Activated CD4-positive, alpha-beta memory T cell treated with anti-CD3 and anti-CD28 coated beads for 36 hours (primary cell): ENCODE measurements around the gene NDUFC1. TPM values are rescaled to one million over a fixed set of nuclear protein-coding genes. Genes with fewer than 3 reads are reported as not detected.
"Not testable (repeated sequence)": the region's sequence is repeated elsewhere in the genome, so short reads cannot be mapped to it uniquely, and the experiment has no call there.

ENCODE experiments used
- CTCF ChIA-PET: fragments of 350-600 bp; sonication (Branson Sonifier 250); formaldehyde crosslinking; loops from one replicate; lab custom pipeline; 2021; ENCODE audit warnings: antibody characterized with exemption, inconsistent platforms; lab: Charles Lee
- POLR2A ChIA-PET: fragments of 350-600 bp; sonication (Branson Sonifier 250); formaldehyde crosslinking; loops from one replicate; lab custom pipeline; 2021; ENCODE audit warnings: antibody characterized with exemption; lab: Charles Lee
- DNase-seq: peaks from one replicate; pipeline ENCODE4 v3.0.0-alpha.2; 2020
- H3K27ac Mint-ChIP-seq: one replicate; pipeline ENCODE4 v1.8.0; 2021; ENCODE audit warnings: mixed read lengths
- H3K27me3 Mint-ChIP-seq: one replicate; pipeline ENCODE4 v1.8.0; 2021; ENCODE audit warnings: mixed read lengths
- H3K36me3 Mint-ChIP-seq: one replicate; pipeline ENCODE4 v1.8.0; 2021; ENCODE audit warnings: mixed read lengths
- H3K4me1 Mint-ChIP-seq: one replicate; pipeline ENCODE4 v1.8.0; 2021; ENCODE audit warnings: low read depth, mixed read lengths
- H3K4me3 Mint-ChIP-seq: one replicate; pipeline ENCODE4 v1.8.0; 2021; ENCODE audit warnings: mild to moderate bottlenecking, mixed read lengths
- H3K9me3 Mint-ChIP-seq: one replicate; pipeline ENCODE4 v1.8.0; 2021; ENCODE audit warnings: mixed read lengths
- intact Hi-C: fragments of 100-400 bp; cut with micrococcal nuclease; formaldehyde crosslinking; loops from one replicate; pipeline ENCODE4 v1.15.1; 2023
- total RNA-seq, 2 experiments: library from RNA; stranded (reverse); gene quantifications; one replicate each; pipeline ENCODE4 v1.2.3, GENCODE V29; 2021

NDUFC1 gene
- total RNA-seq = 10 to 100 TPM; 51.2 to 52.4 TPM

DNA sequence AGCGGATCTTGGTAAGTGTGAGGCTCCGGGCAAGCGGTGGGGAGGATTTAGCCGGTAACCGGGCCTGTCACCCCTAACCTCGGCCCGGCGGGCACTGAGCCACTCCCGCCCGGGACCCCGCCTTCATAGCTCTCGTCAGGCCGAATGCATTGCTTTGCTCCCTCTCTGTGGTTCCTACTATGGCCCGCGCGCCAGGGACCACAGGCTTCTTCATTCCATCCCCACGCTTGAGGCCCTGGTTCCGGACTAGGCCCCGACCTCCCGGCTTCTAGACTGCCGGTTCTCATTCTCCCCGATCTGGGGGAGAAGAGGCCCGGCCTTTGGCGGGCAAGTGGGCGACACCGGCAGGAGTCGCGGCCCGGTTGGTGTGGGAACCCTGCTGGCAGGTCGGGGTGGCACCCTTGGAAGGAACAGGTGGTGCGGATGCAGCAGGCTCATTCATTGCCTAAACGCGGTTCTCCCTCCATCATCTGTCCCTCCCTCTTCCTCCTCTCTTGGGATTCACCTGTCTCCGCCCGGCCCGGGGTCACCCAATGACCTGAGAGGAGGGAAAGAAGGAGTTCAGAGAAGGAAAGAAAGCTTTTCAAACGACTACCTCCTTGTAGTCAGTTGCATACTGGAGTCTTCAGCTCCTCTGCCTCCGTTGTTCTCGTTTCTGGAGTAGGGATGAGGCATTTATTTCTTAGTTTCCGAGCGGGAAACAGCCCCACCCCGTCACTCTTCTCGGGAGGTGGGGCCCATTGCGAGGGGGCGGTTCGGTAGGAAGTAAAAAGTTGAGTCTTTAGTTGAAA is at the start of gene NDUFC1:
Gene NDUFC1, minus strand, starts transcription at position 657 of the 791 bp plus-strand sequence. CDS start 6,679 bp downstream, outside the sequence.
- H3K36me3 Mint-ChIP-seq = peaks cover 32% of the 10 kb centered on the region
- ChIA-PET POLR2A (interaction anchor here (0.6 to 3.3 kb wide), 11 partner anchors 10 to 287 kb away, joined by 4 to 19 read pairs (median 8); partner anchors contain the start of genes ELF2, NOCT and SETD7), CTCF (interaction anchor here (0.6 to 2.6 kb wide), 7 partner anchors 35 to 271 kb away, joined by 3 to 12 read pairs (median 3); no protein-coding TSS in a partner anchor)
- H3K4me3 Mint-ChIP-seq = peak within 1 kb of the TSS; percentile 100
- H3K27ac Mint-ChIP-seq = peak within 1 kb of the TSS; percentile 100
- peak; percentile 81 for DNase-seq
- no peaks in the 10 kb centered on the region for H3K27me3 Mint-ChIP-seq
- no peaks in the 10 kb centered on the region for H3K9me3 Mint-ChIP-seq
- intact Hi-C loops = loop anchor here (1.0 to 5.0 kb wide), 10 partner anchors 10 to 850 kb away; partner anchors contain the start of genes ELF2, MAML3, NOCT and SETD7
- peaks cover 51% of the 10 kb centered on the region for H3K4me1 Mint-ChIP-seq

DNA sequence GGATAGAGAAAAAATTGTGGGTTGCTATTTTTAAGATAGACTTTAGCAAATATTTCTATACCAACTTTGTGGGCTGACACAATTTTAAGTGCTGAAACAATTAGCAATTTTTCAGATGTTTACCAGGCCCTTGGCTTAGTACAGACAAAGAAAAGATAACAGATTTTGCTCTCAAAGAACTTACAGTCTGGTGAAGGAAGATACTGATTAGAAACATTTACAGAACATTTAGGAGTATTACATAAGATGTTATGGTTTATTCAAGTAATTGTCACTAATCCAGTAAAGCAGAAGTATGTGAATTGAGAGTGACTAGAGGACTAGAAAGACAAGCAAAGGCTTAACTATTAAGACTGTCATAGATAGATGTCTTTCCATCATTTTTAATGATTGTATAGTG is 35.3 kb upstream of the NDUFC1 start:
- Mint-ChIP-seq H3K27me3 (no peaks in the 10 kb centered on the region), H3K9me3 (no peaks in the 10 kb centered on the region), H3K27ac (no peak overlapping the region), H3K4me1 (peaks cover 17% of the 10 kb centered on the region), H3K4me3 (no peak overlapping the region), H3K36me3 (peaks cover 28% of the 10 kb centered on the region)
- intact Hi-C loops = no loop called here
- CTCF ChIA-PET = interaction anchor here (0.5 kb wide), 1 partner anchor 24 kb away, joined by 3 read pairs; no protein-coding TSS in a partner anchor
- POLR2A ChIA-PET = no interaction called here
- DNase-seq = no peak

GRCh38 chr4:139333046-139333445 is 30.8 kb upstream of the NDUFC1 start:
- CTCF ChIA-PET = interaction anchor here (0.6 to 1.4 kb wide), 4 partner anchors 32 to 154 kb away, joined by 3 to 5 read pairs (median 4); partner anchors contain the start of gene NAA15
- intact Hi-C loops = loop anchor here (1.0 kb wide), 1 partner anchor 31 kb away; the partner anchor contains the start of gene NDUFC1
- Mint-ChIP-seq H3K27ac (peak overlapping the region; percentile 62), H3K36me3 (peaks cover 32% of the 10 kb centered on the region), H3K9me3 (no peaks in the 10 kb centered on the region), H3K4me3 (no peak overlapping the region), H3K27me3 (no peaks in the 10 kb centered on the region), H3K4me1 (peaks cover 41% of the 10 kb centered on the region)
- DNase-seq = no peak
- POLR2A ChIA-PET = no interaction called here

DNA sequence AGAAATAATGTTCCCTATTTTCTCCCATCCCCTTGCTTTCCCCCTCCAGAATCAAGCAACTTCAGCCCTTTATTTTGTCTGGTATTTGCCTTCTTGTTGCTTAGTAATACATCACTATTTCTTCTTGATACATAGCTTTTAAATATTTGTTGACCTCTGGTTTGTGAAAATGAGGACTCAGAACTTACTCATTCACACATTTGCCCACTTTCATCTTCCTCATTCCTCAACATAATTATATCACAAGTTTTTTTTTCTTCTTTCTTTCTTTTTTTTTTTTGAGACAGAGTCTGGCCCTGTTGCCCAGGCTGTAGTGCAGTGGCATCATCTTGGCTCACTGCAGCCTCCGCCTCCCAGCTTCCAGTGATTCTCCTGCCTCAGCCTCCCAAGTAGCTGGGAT is 28.9 kb upstream of the NDUFC1 start:
- no peaks in the 10 kb centered on the region for H3K9me3 Mint-ChIP-seq
- no peaks in the 10 kb centered on the region for H3K27me3 Mint-ChIP-seq
- DNase-seq = no peak
- H3K36me3 Mint-ChIP-seq = peaks cover 34% of the 10 kb centered on the region
- H3K27ac Mint-ChIP-seq = no peak overlapping the region
- CTCF ChIA-PET = interaction anchor here (1.3 kb wide), 1 partner anchor 34 kb away, joined by 4 read pairs; no protein-coding TSS in a partner anchor
- no peak overlapping the region for H3K4me3 Mint-ChIP-seq
- POLR2A ChIA-PET = interaction anchor here (0.7 kb wide), 1 partner anchor 65 kb away, joined by 4 read pairs; no protein-coding TSS in a partner anchor
- H3K4me1 Mint-ChIP-seq = peaks cover 45% of the 10 kb centered on the region
- intact Hi-C loops = loop anchor here (2.0 kb wide), 1 partner anchor 16 kb away; no protein-coding TSS in a partner anchor

DNA sequence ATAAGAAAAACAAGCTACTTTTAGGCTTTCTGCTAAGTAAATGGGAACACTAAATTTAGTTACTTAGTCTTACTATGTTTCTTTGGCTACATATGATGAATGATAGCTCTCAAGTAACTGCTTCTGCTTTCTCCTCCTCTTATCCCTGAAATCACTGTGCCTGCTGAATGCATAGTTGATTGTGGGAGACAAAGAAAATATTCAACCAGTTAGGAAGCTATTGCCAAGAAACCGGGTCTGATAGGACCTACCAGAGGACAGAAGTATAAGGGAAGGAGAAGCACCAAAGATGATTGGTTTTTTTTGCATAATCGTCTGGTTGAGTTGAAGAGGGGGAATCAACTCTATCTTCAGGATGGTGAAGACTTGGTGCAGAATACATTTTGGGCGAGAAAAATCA is 28.0 kb upstream of the NDUFC1 start:
- no peaks in the 10 kb centered on the region for H3K27me3 Mint-ChIP-seq
- peaks cover 47% of the 10 kb centered on the region for H3K4me1 Mint-ChIP-seq
- POLR2A ChIA-PET = interaction anchor here (1.1 kb wide), 1 partner anchor 226 kb away, joined by 3 read pairs; the partner anchor contains the start of gene SETD7
- no peaks in the 10 kb centered on the region for H3K9me3 Mint-ChIP-seq
- no peak for DNase-seq
- no peak overlapping the region for H3K27ac Mint-ChIP-seq
- intact Hi-C loops = loop anchor here (2.0 kb wide), 1 partner anchor 15 kb away; no protein-coding TSS in a partner anchor
- H3K4me3 Mint-ChIP-seq = no peak overlapping the region
- peaks cover 34% of the 10 kb centered on the region for H3K36me3 Mint-ChIP-seq
- CTCF ChIA-PET = no interaction called here

DNA sequence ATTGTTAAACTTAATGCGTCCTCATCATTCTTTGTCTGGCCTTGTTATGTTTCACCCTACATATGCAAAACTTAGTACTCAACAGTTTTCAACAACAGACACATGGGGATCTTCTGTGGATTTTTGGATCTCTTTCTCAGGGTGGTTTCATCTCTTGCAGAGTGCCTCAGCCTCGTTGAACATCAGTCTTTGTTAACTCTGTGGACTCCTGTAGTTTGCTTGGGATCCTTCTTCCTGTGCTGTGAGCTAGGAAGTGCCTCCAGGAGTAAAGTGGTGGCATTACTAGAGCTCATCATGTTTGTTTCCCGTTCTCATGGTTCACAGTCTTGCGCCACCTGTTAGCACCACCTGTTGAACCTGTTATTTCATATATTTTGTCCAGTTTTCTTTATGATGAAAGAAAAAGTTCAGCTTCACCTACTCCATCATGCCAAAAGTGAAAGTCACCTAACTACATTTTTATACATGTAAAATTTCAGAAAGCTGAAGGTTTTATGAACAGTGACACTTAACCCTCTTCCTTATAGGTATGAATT is 27.5 kb upstream of the NDUFC1 start:
- Mint-ChIP-seq H3K36me3 (peaks cover 32% of the 10 kb centered on the region), H3K9me3 (no peaks in the 10 kb centered on the region), H3K4me1 (peaks cover 51% of the 10 kb centered on the region), H3K4me3 (no peak overlapping the region), H3K27ac (no peak overlapping the region), H3K27me3 (no peaks in the 10 kb centered on the region)
- POLR2A ChIA-PET = interaction anchor here (1.1 kb wide), 1 partner anchor 226 kb away, joined by 3 read pairs; the partner anchor contains the start of gene SETD7
- CTCF ChIA-PET = no interaction called here
- intact Hi-C loops = loop anchor here (2.0 kb wide), 1 partner anchor 15 kb away; no protein-coding TSS in a partner anchor
- DNase-seq = no peak

DNA sequence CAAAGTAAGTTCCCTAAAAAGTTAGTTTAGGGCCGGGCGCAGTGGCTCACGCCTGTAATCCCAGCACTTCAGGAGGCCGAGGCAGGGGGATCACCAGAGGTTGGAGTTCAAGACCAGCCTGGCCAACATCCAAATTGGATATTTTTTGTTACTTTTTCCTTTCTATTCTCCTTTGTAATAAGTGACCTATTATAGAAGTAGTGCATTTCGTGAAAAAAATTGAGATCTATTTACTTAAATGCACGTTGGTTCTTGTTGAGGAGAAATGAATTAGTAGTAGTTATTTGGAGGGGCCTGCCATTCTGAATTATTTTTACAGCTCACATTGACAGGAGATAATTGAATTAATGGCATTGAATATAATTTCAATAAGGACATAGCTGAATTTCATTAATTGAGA is 22.3 kb upstream of the NDUFC1 start:
- intact Hi-C loops = no loop called here
- H3K9me3 Mint-ChIP-seq = no peaks in the 10 kb centered on the region
- H3K27me3 Mint-ChIP-seq = no peaks in the 10 kb centered on the region
- ChIA-PET CTCF (interaction anchor here (0.6 to 0.7 kb wide), 2 partner anchors 9 to 62 kb away, joined by 3 read pairs; no protein-coding TSS in a partner anchor), POLR2A (no interaction called here)
- no peak overlapping the region for H3K27ac Mint-ChIP-seq
- H3K36me3 Mint-ChIP-seq = peaks cover 32% of the 10 kb centered on the region
- H3K4me3 Mint-ChIP-seq = no peak overlapping the region
- DNase-seq = no peak
- peaks cover 52% of the 10 kb centered on the region for H3K4me1 Mint-ChIP-seq

- CTCF ChIA-PET = interaction anchor here (1.4 to 1.8 kb wide), 2 partner anchors 27 to 292 kb away, joined by 4 to 8 read pairs; no protein-coding TSS in a partner anchor
- H3K4me1 Mint-ChIP-seq = peaks cover 53% of the 10 kb centered on the region
- intact Hi-C loops, POLR2A ChIA-PET, H3K9me3 Mint-ChIP-seq, DNase-seq, H3K27me3 Mint-ChIP-seq, H3K4me3 Mint-ChIP-seq, H3K27ac Mint-ChIP-seq: not testable (repeated sequence)
- peaks cover 15% of the 10 kb centered on the region for H3K36me3 Mint-ChIP-seq
These were observed 20.3 kb upstream of the NDUFC1 start for GRCh38 chr4:139322541-139322940.

DNA sequence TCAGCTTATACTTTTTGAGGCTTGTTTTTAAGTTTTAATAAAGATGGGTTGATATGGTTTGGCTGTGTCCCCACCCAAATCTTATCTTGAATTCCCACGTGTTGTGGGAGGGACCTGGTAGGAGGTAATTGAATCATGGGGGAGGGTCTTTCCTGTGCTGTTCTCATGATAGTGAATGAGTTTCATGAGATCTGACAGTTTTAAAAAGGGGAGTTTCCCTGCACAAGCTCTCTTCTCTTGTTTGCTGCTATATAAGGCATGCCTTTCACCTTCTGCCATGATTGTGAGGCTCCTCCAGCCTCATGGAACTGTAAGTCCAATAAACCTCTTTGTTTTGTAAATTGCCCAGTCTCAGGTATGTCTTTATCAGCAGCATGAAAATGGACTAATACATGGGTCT is 19.8 kb upstream of the NDUFC1 start:
- H3K4me3 Mint-ChIP-seq, H3K27ac Mint-ChIP-seq, H3K27me3 Mint-ChIP-seq, intact Hi-C loops, DNase-seq, POLR2A ChIA-PET, H3K9me3 Mint-ChIP-seq: not testable (repeated sequence)
- CTCF ChIA-PET = interaction anchor here (1.4 to 1.8 kb wide), 2 partner anchors 26 to 291 kb away, joined by 4 to 8 read pairs; no protein-coding TSS in a partner anchor
- peaks cover 54% of the 10 kb centered on the region for H3K4me1 Mint-ChIP-seq
- peaks cover 14% of the 10 kb centered on the region for H3K36me3 Mint-ChIP-seq

DNA sequence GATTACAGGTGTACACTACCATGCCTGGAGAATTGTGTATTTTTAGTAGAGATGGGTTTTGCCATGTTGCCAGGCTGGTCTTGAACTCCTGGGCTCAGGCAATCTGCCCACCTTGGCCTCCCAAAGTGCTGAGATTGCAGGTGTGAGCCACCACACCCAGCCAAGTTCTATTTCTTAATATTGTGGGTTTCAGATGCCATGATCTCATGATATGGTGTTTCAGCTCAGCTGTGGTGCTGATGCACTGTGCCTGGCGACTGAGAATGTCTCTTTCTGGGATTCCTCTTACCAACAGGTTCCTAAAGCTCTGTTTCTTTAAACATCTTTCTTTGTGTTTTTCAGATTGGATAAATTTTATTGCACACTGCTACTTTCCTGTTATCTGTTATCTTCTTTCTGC is 17.3 kb upstream of the NDUFC1 start:
- intact Hi-C loops = no loop called here
- POLR2A ChIA-PET = no interaction called here
- Mint-ChIP-seq H3K27ac (no peak overlapping the region), H3K4me3 (no peak overlapping the region), H3K9me3 (no peaks in the 10 kb centered on the region), H3K36me3 (peaks cover 16% of the 10 kb centered on the region), H3K27me3 (no peaks in the 10 kb centered on the region), H3K4me1 (peaks cover 66% of the 10 kb centered on the region)
- CTCF ChIA-PET = no interaction called here
- no peak for DNase-seq

DNA sequence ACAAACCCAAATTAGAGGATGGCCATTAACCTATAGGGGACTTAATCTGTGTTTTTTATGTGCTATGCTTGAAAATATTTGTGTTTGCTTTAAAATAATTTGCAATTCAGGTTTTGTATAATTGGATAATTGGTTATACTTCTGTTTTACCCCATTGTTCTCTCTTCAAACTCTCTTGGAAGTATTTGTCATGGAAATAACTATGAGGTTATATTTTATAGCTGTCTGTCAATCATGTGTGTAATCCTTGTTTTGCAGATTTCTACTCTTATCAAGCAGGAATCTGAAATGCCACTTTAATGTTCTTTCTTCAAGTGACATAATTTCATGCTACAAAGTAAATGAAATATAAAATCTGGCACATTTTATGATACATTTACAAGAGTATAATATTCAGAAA is 15.4 kb upstream of the NDUFC1 start:
- Mint-ChIP-seq H3K36me3 (peaks cover 16% of the 10 kb centered on the region), H3K27me3 (no peaks in the 10 kb centered on the region), H3K9me3 (no peaks in the 10 kb centered on the region), H3K27ac (no peak overlapping the region), H3K4me3 (no peak overlapping the region), H3K4me1 (peaks cover 71% of the 10 kb centered on the region)
- ChIA-PET POLR2A (no interaction called here), CTCF (no interaction called here)
- intact Hi-C loops = no loop called here
- no peak for DNase-seq

GRCh38 chr4:139316733-139317132 is 14.5 kb upstream of the NDUFC1 start:
- CTCF ChIA-PET = no interaction called here
- Mint-ChIP-seq H3K27ac (peak overlapping the region; percentile 11), H3K4me1 (peaks cover 71% of the 10 kb centered on the region), H3K27me3 (no peaks in the 10 kb centered on the region), H3K36me3 (peaks cover 14% of the 10 kb centered on the region), H3K4me3 (no peak overlapping the region), H3K9me3 (no peaks in the 10 kb centered on the region)
- DNase-seq = no peak
- intact Hi-C loops = no loop called here
- POLR2A ChIA-PET = no interaction called here
